HG02678 (cell line): ENCODE results near the gene CLCN1.

Source experiments
- ATAC-seq: cut with Tn5 transposase; IDR thresholded peaks from one replicate; pipeline ENCODE4 v1.9.1; 2021; ENCODE audit warnings: mild to moderate bottlenecking, moderate library complexity; ENCODE audit not compliant: unreplicated experiment

CLCN1 gene

DNA sequence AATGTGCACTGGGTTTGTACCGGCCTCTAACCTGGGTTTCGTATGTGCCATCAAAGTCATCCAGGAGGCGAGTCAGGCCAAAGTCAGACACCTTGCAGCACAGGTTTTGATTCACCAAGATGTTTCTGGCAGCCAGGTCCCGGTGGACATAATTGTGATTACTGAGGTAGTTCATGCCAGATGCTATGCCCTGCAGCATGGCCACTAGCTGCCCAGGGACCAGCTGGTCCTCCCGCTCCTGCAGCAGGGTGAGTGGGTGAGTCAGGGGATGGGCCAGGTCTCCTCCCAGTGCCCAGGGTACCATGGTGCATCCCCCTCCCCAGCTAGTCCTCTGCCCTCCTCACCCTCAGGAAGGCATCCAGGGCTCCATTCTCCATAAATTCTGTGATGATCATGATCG lies 78.9 kb downstream of the CLCN1 start:
- no peak for ATAC-seq

DNA sequence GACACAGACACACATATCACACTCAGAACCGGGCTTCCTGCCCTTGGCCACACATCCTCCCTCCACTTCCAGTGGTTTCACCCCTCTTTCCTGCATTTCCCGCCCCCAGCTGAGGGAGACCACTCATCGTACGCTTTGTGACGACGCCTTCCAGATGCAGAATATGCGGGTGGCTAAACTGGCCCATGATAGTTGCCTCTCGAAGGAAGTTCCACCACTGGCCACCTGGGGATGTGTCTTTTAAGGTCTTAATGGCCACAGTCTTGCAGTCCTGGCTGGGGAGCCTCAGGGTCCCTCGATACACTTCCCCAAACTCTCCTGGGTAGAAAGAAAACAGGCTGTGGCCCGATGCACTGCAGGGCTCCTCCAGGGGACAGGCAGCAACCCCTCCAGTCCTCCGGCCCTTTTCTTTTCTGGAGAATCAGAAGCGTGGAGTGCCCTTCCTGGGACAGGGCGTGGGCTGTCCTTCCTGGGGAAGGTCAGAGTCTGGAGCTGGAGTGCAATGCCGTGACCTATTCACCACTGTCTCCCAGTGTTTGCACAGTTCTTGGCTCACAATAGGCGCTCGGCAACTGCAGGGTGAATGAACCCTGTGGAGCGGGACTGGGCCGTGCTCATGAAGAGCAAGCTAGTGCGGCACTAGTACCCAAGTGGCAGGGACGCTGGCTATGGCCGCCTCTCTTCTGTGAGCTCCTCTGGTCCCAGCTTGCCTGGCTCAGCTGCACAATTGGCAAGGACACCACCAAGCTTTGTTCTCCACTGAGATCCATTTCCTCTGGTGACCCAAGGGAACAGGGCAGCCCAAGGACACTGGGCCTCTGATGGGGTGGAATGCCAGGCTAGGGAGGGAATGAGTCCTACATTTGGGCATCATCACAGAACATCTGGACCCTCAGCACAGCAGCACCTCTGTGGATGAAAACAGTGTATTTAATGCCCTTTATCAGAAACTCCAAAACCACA lies 79.6 kb downstream of the CLCN1 start:
- no peak for ATAC-seq

DNA sequence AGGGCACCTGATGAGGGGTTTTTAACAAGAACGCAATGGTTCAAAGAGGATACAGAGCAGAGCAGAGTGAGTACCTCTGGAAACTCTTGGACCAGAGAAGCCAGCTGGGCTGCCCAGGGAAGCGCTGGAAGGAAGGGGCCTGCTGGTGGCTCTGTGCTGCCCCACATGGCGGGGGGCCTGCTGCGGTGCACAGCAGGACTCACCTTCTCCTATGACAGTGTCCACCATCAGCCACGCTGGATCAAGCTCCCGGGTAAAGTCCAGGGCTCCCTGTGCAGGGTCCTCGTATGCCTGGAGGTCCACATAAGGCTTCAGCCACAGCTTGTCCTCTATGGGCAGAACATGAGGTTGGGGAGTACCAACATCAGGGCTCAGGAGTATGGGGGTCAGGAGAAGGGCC lies 80.3 kb downstream of the CLCN1 start:
- no peak for ATAC-seq

- no peak for ATAC-seq
These were observed 81.0 kb downstream of the CLCN1 start for GRCh38 chr7:143396625-143397556.

- ATAC-seq, result no peak
These were observed 82.0 kb downstream of the CLCN1 start for GRCh38 chr7:143397710-143398530.

DNA sequence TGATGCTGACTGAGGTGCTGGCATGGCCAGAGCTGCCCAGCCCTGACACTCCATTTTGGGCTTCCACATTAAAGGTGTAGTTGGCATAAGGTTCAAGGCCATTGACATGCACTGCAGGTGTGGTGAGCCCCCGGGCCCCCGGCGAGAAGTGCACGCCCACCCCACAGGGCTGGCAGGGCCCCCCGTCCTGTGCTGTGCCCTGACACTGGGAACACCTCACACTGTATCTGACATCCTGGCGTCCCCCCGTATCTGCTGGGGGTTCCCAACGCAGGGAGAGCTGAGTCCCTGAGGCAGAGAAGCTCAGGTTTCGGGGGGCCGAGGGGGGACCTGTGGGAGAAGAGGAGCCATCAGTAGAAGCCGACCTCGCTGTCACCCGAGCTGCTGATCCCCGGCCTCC lies 82.7 kb downstream of the CLCN1 start:
- no peak for ATAC-seq

- no peak for ATAC-seq
These were observed 83.2 kb downstream of the CLCN1 start for GRCh38 chr7:143399151-143399550.

- ATAC-seq, result no peak
These were observed 83.7 kb downstream of the CLCN1 start for GRCh38 chr7:143399642-143400041.

GRCh38 chr7:143401265-143401664 lies 85.4 kb downstream of the CLCN1 start:
- no peak for ATAC-seq
